K562 (cell line): ENCODE measurements around the gene ABCA4. TPM values are rescaled to one million over a fixed set of nuclear protein-coding genes. Genes with fewer than 3 reads are reported as not detected.

Experiments
- ATAC-seq: fragments of 200-7000 bp; cut with Tn5 transposase; 3 replicates; pipeline ENCODE4 v1.9.1; 2020; ENCODE audit warnings: moderate library complexity
- BruUV-seq: library from RNA; stranded (reverse); fragments of 400-500 nt; replicated peaks from 2 replicates; lab custom pipeline; 2021; lab: Mats Ljungman, UMichigan
- CTCF ChIA-PET: fragments of 300-600 bp; formaldehyde crosslinking; extraction: SDS; loops from one replicate; lab custom pipeline; 2021; ENCODE audit warnings: low intra/inter-chr PET ratio; lab: Yijun Ruan, JAX
- POLR2A ChIA-PET: fragments of 300-600, 350-650 bp; sonication (Branson Sonifier 250); formaldehyde crosslinking; extraction: SDS; loops from one replicate; lab custom pipeline; 2021; ENCODE audit warnings: antibody characterized with exemption, inconsistent platforms; lab: Yijun Ruan, JAX
- DNase-seq, 4 experiments: peaks; one replicate each; pipeline versions ENCODE4 v3.0.0 to v3.0.0-alpha.2; 2011 to 2018; ENCODE audit warnings: low spot score in 3 of 4, mixed read lengths in 3 of 4; ENCODE audit errors: extremely low read depth in 1 of 4
- FAIRE-seq: peaks from 2 replicates; lab custom pipeline; 2011; peaks lifted over from hg19 to GRCh38; lab: Jason Lieb, UNC
- H2AFZ ChIP-seq: 2 replicates; pipeline ENCODE4 v1.6.0; 2011; ENCODE audit warnings: low read depth, low read length, control low read depth, inconsistent platforms
- H3K27ac ChIP-seq: fragments of 200-600 bp; 3 replicates; pipeline ENCODE4 v1.8.0; 2011; ENCODE audit warnings: low read depth, mild to moderate bottlenecking, control low read depth, inconsistent platforms, low read length, moderate library complexity, mixed read lengths; ENCODE audit errors: extremely low read depth
- H3K27me3 ChIP-seq, 2 experiments: fragments of 300-600 bp in 1 of 2; 2 replicates in 1 of 2; 3 replicates in 1 of 2; pipeline versions ENCODE4 v1.6.0 to v1.8.0; 2011; ENCODE audit warnings: inconsistent platforms in 2 of 2, low read length in 2 of 2, mild to moderate bottlenecking in 1 of 2, mixed read lengths in 1 of 2, moderate library complexity in 1 of 2; ENCODE audit not compliant: control insufficient read depth in 2 of 2, insufficient read depth in 2 of 2
- H3K36me3 ChIP-seq: fragments of 300-600 bp; 3 replicates; pipeline ENCODE4 v1.8.0; 2011; ENCODE audit warnings: mild to moderate bottlenecking, low read length, inconsistent platforms; ENCODE audit not compliant: control insufficient read depth, insufficient read depth
- H3K4me1 ChIP-seq, 2 experiments: fragments of 200-600 bp in 1 of 2; replicated peaks in 1 of 2; 2 replicates in 1 of 2; 3 replicates in 1 of 2; pipeline versions ENCODE4 v1.5.1 to v1.8.0; 2011; ENCODE audit warnings: inconsistent platforms in 2 of 2, low read length in 2 of 2, mild to moderate bottlenecking in 1 of 2, mixed read lengths in 1 of 2, moderate library complexity in 1 of 2; ENCODE audit not compliant: control insufficient read depth in 2 of 2, insufficient read depth in 2 of 2
- H3K4me2 ChIP-seq: 2 replicates; pipeline ENCODE4 v1.6.1; 2011; ENCODE audit warnings: low read length, control low read depth, inconsistent platforms, mixed read lengths; ENCODE audit not compliant: insufficient read depth
- H3K4me3 ChIP-seq: fragments of 200-600 bp; sonication (generic), shearing (Covaris generic); 2 replicates; pipeline ENCODE4 v1.5.1; 2016; ENCODE audit warnings: control low read depth, inconsistent platforms
- H3K79me2 ChIP-seq: fragments of 200-600 bp; 3 replicates; pipeline ENCODE4 v1.8.0; 2011; ENCODE audit warnings: low read length, inconsistent platforms; ENCODE audit not compliant: control insufficient read depth, insufficient read depth
- H3K9ac ChIP-seq, 2 experiments: 2 replicates each; pipeline versions ENCODE4 v1.6.0 to v1.6.1; 2011; ENCODE audit warnings: low read depth in 2 of 2, low read length in 2 of 2, control low read depth in 1 of 2, inconsistent platforms in 1 of 2, mild to moderate bottlenecking in 1 of 2, mixed read lengths in 1 of 2; ENCODE audit not compliant: insufficient read depth in 1 of 2
- H3K9me1 ChIP-seq: one replicate; pipeline ENCODE4 v1.6.0; 2011; ENCODE audit warnings: inconsistent platforms, mild to moderate bottlenecking, low read length, moderate library complexity; ENCODE audit not compliant: control insufficient read depth, insufficient read depth
- H3K9me3 ChIP-seq: replicated peaks from 2 replicates; pipeline ENCODE4 v1.5.1; 2011; ENCODE audit warnings: low read depth, low read length, inconsistent platforms; ENCODE audit not compliant: control insufficient read depth, insufficient read depth
- H4K20me1 ChIP-seq: replicated peaks from 2 replicates; pipeline ENCODE4 v1.6.1; 2011; ENCODE audit warnings: low read length, inconsistent platforms, mixed read lengths; ENCODE audit not compliant: control insufficient read depth, insufficient read depth
- CBFB ChIP-seq: sonication (generic); formaldehyde crosslinking; IDR thresholded peaks from 2 replicates; pipeline ENCODE4 v1.4.0; 2020; ENCODE audit warnings: mild to moderate bottlenecking, missing genetic modification reagents
- GATAD2B ChIP-seq: fragments of 450-650 bp; IDR thresholded peaks from 2 replicates; pipeline ENCODE4 v1.6.1; 2017; ENCODE audit warnings: mild to moderate bottlenecking, borderline replicate concordance
- HBP1 ChIP-seq: fragments of 450-650 bp; formaldehyde crosslinking; IDR thresholded peaks from 2 replicates; pipeline ENCODE4 v1.4.0; 2022; ENCODE audit warnings: missing genetic modification characterization
- JUND ChIP-seq, 2 experiments: IDR thresholded peaks; 2 replicates in 1 of 2; 3 replicates in 1 of 2; pipeline ENCODE4 v1.6.1; 2011; ENCODE audit warnings: borderline replicate concordance in 2 of 2, low read depth in 2 of 2, low read length in 2 of 2, improper control_type of control experiment in 1 of 2, missing biosample characterization in 1 of 2, missing genetic modification characterization in 1 of 2, missing genetic modification reagents in 1 of 2
- KDM2B ChIP-seq: fragments of 250-450 bp; sonication (Bioruptor Pico); IDR thresholded peaks from 2 replicates; pipeline ENCODE4 v1.8.0; 2021; ENCODE audit warnings: mild to moderate bottlenecking, moderate library complexity
- MAFK ChIP-seq: IDR thresholded peaks from 2 replicates; pipeline ENCODE4 v1.6.1; 2011; ENCODE audit warnings: low read length, improper control_type of control experiment
- NCOA6 ChIP-seq: fragments of 450-650 bp; IDR thresholded peaks from 2 replicates; pipeline ENCODE4 v1.6.1; 2017; ENCODE audit warnings: mild to moderate bottlenecking
- SAP30 ChIP-seq: fragments of 200-600 bp; sonication (generic); IDR thresholded peaks from 2 replicates; pipeline ENCODE4 v1.6.1; 2012; ENCODE audit warnings: borderline replicate concordance, low read depth, mild to moderate bottlenecking, moderate library complexity, low read length, control low read depth, inconsistent platforms; ENCODE audit not compliant: insufficient read depth, poor library complexity, severe bottlenecking
- SRSF3 ChIP-seq: fragments of 200-400 bp; formaldehyde crosslinking; IDR thresholded peaks from 2 replicates; pipeline ENCODE4 v1.6.1; 2016; ENCODE audit warnings: mild to moderate bottlenecking, low read length, moderate library complexity; ENCODE audit not compliant: insufficient read depth
- TFAP4 ChIP-seq: sonication (generic); formaldehyde crosslinking; IDR thresholded peaks from 2 replicates; pipeline ENCODE4 v1.8.0; 2022; ENCODE audit warnings: missing genetic modification reagents, mild to moderate bottlenecking, moderate library complexity, borderline replicate concordance
- THAP12 ChIP-seq: fragments of 250-450 bp; sonication (Bioruptor Pico); IDR thresholded peaks from 2 replicates; pipeline ENCODE4 v1.9.0; 2021; ENCODE audit warnings: mild to moderate bottlenecking, inconsistent platforms
- ZFX ChIP-seq: sonication (generic); formaldehyde crosslinking; IDR thresholded peaks from 2 replicates; pipeline ENCODE4 v1.8.0; 2022; ENCODE audit warnings: mild to moderate bottlenecking, missing genetic modification reagents, moderate library complexity
- ZNF239 ChIP-seq: fragments of 250-450 bp; sonication (Bioruptor Pico); IDR thresholded peaks from 2 replicates; pipeline ENCODE4 v1.4.0; 2020; ENCODE audit warnings: mild to moderate bottlenecking
- ZNF347 ChIP-seq: fragments of 450-650 bp; formaldehyde crosslinking; IDR thresholded peaks from 2 replicates; pipeline ENCODE4 v1.4.0; 2020; ENCODE audit warnings: low read depth, mild to moderate bottlenecking, moderate library complexity
- WGBS: fragments of 100-300 bp; shearing (Covaris generic); methylation state at CpG from one replicate; pipeline ENCODE4 v1.1.6; 2016; ENCODE audit warnings: low coverage, mixed read lengths; ENCODE audit not compliant: insufficient coverage; ENCODE audit errors: missing lambda C conversion rate; 5-methylcytosine and 5-hydroxymethylcytosine counted together
- in situ Hi-C: fragments of 300-500 bp; cut with MboI; formaldehyde crosslinking; loops from 4 replicates; pipeline ENCODE4 v1.15.0; 2018; ENCODE audit warnings: inconsistent platforms, mixed read lengths
- intact Hi-C: fragments of 100-400 bp; cut with micrococcal nuclease; formaldehyde crosslinking; loops from 2 replicates; pipeline ENCODE4 v1.14.2; 2022
- polyA plus RNA-seq, 8 experiments: library from polyadenylated mRNA; depleted of rRNA in 4 of 8; stranded (reverse) in 5 of 8; unstranded in 3 of 8; fragments of >200 nt; fragmentation: Nextera tagmentation in 2 of 8; fragmentation: Illumina TruSeq in 1 of 8; extraction: Ambion mirVana in 2 of 8; extraction: Trizol in 1 of 8; gene quantifications; 2 replicates each; pipeline versions ENCODE4 v1.2.1 to v1.2.3, GENCODE V29; 2011 to 2014; ENCODE audit warnings: inconsistent platforms in 1 of 8, missing spikeins in 1 of 8
- total RNA-seq, 7 experiments: library from RNA; depleted of rRNA in 6 of 7; stranded (reverse); fragments of >200 nt in 6 of 7; fragmentation: Illumina TruSeq in 2 of 7; extraction: Trizol in 2 of 7; gene quantifications; 2 replicates each; pipeline versions ENCODE4 v1.2.1 to v1.2.3, GENCODE V29; 2011 to 2021; ENCODE audit warnings: low replicate concordance in 1 of 7
- TF ChIP-seq, protein P1 (sequence below): IDR thresholded peaks from 2 replicates; pipeline ENCODE4 v1.6.1; 2012; ENCODE audit warnings: low read depth, low read length, improper control_type of control experiment, borderline replicate concordance

The ABCA4 gene
- total and polyA plus RNA-seq, 9 of the 15 experiments (the other 6 are each of a cell fraction or from before 2014, with no cell fraction given): 0.01 to 0.04 TPM; not detected in 7

GRCh38 chr1:93965256-93965655, 155.7 kb downstream of the ABCA4 start (continued):
- TF ChIP-seq THAP12 (CRISPR knock-in tag) (no peak), TFAP4 (CRISPR knock-in tag) (no peak), SAP30 (no peak), KDM2B (CRISPR knock-in tag) (no peak), ZNF239 (no peak), MAFK (no peak), ZFX (CRISPR knock-in tag) (no peak)

DNA sequence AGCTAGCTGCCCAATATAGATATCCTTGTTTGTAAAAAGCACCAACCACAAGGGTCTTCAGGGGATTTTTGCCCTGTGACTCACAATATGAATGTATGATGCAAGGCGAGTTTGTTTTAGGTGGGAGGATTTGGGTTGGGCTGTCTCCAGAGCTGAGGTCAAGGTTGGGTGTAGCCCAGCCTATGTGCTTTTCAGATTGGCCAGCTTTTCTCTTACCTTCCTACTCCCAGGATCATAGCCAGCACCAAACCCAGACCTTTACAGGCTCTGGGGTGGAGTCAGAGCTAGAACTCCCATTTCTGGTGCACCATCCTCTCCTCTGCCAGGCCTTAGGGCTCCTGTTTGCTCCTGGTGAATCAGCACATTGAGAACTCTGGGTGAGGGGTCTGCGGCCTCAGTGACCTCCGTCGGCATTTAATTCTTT, 156.2 kb downstream of the ABCA4 start:
- DNase-seq (peak in 1 of 4 experiments; percentile 4), ATAC-seq (peak; percentile 39), FAIRE-seq (no peak)
- in situ Hi-C loops: no loop called here
- Histone ChIP-seq H3K4me2 (no peak overlapping the region), H3K9me1 (no peaks in the 10 kb centered on the region), H3K27me3 (peaks cover 0 to 4% of the 10 kb centered on the region in 2 experiments; a peak in 2 of 5 replicates), H3K36me3 (no peaks in the 10 kb centered on the region), H3K79me2 (no peaks in the 10 kb centered on the region), H3K9me3 (no peaks in the 10 kb centered on the region), H3K4me1 (no peaks in the 10 kb centered on the region), H3K27ac (no peak overlapping the region), H4K20me1 (no peaks in the 10 kb centered on the region), H3K4me3 (no peak overlapping the region), H2AFZ (no peak overlapping the region), H3K9ac (no peak overlapping the region)
- POLR2A ChIA-PET: no interaction called here
- CTCF ChIA-PET: no interaction called here
- intact Hi-C loops: no loop called here
- WGBS: 2% methylated on average over 4 of the region's 4 CpGs
- no TSS peak for BruUV-seq
- no peak for TF ChIP-seq CBFB (CRISPR knock-in tag)
- TF ChIP-seq GATAD2B: no peak
- no peak for TF ChIP-seq ZNF347
- no peak for TF ChIP-seq SRSF3
- TF ChIP-seq JUND (IDR thresholded peaks at IDR 0.05; ENCODE audit: borderline replicate concordance, low read depth, low read length): peak; percentile 12; the same call in 1 of the 2 replicates
- TF ChIP-seq JUND (tag; IDR thresholded peaks at IDR 0.05; ENCODE audit: borderline replicate concordance, low read depth, low read length): no peak
- TF ChIP-seq, protein P1, sequence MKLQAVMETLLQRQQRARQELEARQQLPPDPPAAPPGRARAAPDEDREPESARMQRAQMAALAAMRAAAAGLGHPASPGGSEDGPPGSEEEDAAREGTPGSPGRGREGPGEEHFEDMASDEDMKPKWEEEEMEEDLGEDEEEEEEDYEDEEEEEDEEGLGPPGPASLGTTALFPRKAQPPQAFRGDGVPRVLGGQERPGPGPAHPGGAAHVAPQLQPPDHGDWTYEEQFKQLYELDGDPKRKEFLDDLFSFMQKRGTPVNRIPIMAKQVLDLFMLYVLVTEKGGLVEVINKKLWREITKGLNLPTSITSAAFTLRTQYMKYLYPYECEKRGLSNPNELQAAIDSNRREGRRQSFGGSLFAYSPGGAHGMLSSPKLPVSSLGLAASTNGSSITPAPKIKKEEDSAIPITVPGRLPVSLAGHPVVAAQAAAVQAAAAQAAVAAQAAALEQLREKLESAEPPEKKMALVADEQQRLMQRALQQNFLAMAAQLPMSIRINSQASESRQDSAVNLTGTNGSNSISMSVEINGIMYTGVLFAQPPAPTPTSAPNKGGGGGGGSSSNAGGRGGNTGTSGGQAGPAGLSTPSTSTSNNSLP: no peak
- no peak for TF ChIP-seq NCOA6
- TF ChIP-seq HBP1 (CRISPR knock-in tag): no peak
